GM12878 (cell line): ENCODE data around the gene JMJD4. TPM values are rescaled to one million over a fixed set of nuclear protein-coding genes. Genes with fewer than 3 reads are reported as not detected.
A peak's percentile ranks its signal among the peaks of the same experiment; 100 is the strongest.

Experiments
- ATF3 ChIP-seq: IDR thresholded peaks from 2 replicates; pipeline ENCODE4 v1.6.1; 2011; ENCODE audit warnings: low read depth, mild to moderate bottlenecking, low read length, moderate library complexity, borderline replicate concordance; ENCODE audit errors: extremely low read depth
- CREB1 ChIP-seq: IDR thresholded peaks from 2 replicates; pipeline ENCODE4 v1.6.1; 2012; ENCODE audit warnings: low read depth, mild to moderate bottlenecking, inconsistent platforms
- DPF2 ChIP-seq: fragments of 450-650 bp; IDR thresholded peaks from 2 replicates; pipeline ENCODE4 v1.6.1; 2017; ENCODE audit warnings: mild to moderate bottlenecking
- EED ChIP-seq: sonication (generic); IDR thresholded peaks from 2 replicates; pipeline ENCODE4 v1.6.1; 2016; ENCODE audit warnings: antibody characterized with exemption, low read depth
- GABPA ChIP-seq: IDR thresholded peaks from 2 replicates; pipeline ENCODE4 v1.6.1; 2014; ENCODE audit warnings: antibody characterized with exemption, low read depth, mild to moderate bottlenecking, inconsistent platforms
- HDAC6 ChIP-seq: fragments of 200-600 bp; sonication (generic); IDR thresholded peaks from one replicate; pipeline ENCODE4 v1.8.0; 2017; ENCODE audit warnings: antibody characterized with exemption; ENCODE audit not compliant: unreplicated experiment
- KLF5 ChIP-seq: fragments of 450-650 bp; IDR thresholded peaks from 2 replicates; pipeline ENCODE4 v1.6.1; 2014; ENCODE audit warnings: mild to moderate bottlenecking; ENCODE audit not compliant: partially characterized antibody
- MEF2B ChIP-seq: fragments of 450-650 bp; IDR thresholded peaks from 2 replicates; pipeline ENCODE4 v1.6.1; 2018; ENCODE audit warnings: mild to moderate bottlenecking, moderate library complexity; ENCODE audit not compliant: partially characterized antibody, poor library complexity, severe bottlenecking
- MYB ChIP-seq: fragments of 150-350 bp; IDR thresholded peaks from 2 replicates; pipeline ENCODE4 v1.6.1; 2014; ENCODE audit warnings: mild to moderate bottlenecking, low read depth, low read length, borderline replicate concordance
- MYC ChIP-seq: IDR thresholded peaks from 2 replicates; pipeline ENCODE4 v1.6.1; 2011; ENCODE audit warnings: mild to moderate bottlenecking, low read length, moderate library complexity, inconsistent platforms; ENCODE audit not compliant: insufficient read depth, insufficient replicate concordance, insufficient read length, severe bottlenecking
- NFXL1 ChIP-seq: fragments of 450-650 bp; IDR thresholded peaks from 2 replicates; pipeline ENCODE4 v1.6.1; 2017; ENCODE audit warnings: antibody characterized with exemption, mild to moderate bottlenecking, borderline replicate concordance
- NR2F1 ChIP-seq: fragments of 450-650 bp; conservative IDR thresholded peaks from 2 replicates; pipeline ENCODE4 v1.6.1; 2017; ENCODE audit warnings: mild to moderate bottlenecking
- POU2F2 ChIP-seq: IDR thresholded peaks from 3 replicates; pipeline ENCODE4 v1.6.1; 2011; ENCODE audit warnings: low read depth, mild to moderate bottlenecking, low read length, borderline replicate concordance
- RELA ChIP-seq: fragments of 450-650 bp; IDR thresholded peaks from 2 replicates; pipeline ENCODE4 v1.8.0; 2014; ENCODE audit warnings: borderline replicate concordance; ENCODE audit not compliant: partially characterized antibody
- RUNX3 ChIP-seq: IDR thresholded peaks from 2 replicates; pipeline ENCODE4 v1.6.1; 2012; ENCODE audit warnings: low read length, inconsistent platforms
- SP1 ChIP-seq: IDR thresholded peaks from one replicate; pipeline ENCODE4 v1.6.1; 2011; ENCODE audit warnings: low read depth, low read length
- SRF ChIP-seq, 2 experiments: IDR thresholded peaks; 2 replicates each; pipeline ENCODE4 v1.6.1; 2011; ENCODE audit warnings: low read depth in 2 of 2, low read length in 2 of 2, mild to moderate bottlenecking in 1 of 2, moderate library complexity in 1 of 2
- TCF12 ChIP-seq: IDR thresholded peaks from 2 replicates; pipeline ENCODE4 v1.6.1; 2011; ENCODE audit warnings: low read depth, mild to moderate bottlenecking, low read length
- USF1 ChIP-seq: IDR thresholded peaks from 2 replicates; pipeline ENCODE4 v1.6.1; 2011; ENCODE audit warnings: borderline replicate concordance, low read depth, mild to moderate bottlenecking, moderate library complexity, mixed read lengths, low read length; ENCODE audit not compliant: insufficient read depth; ENCODE audit errors: extremely low read length
- YY1 ChIP-seq: IDR thresholded peaks from 2 replicates; pipeline ENCODE4 v1.6.1; 2011; ENCODE audit warnings: low read depth, mild to moderate bottlenecking, low read length
- ZNF207 ChIP-seq: fragments of 450-650 bp; IDR thresholded peaks from 2 replicates; pipeline ENCODE4 v1.6.1; 2014; ENCODE audit warnings: antibody characterized with exemption, mild to moderate bottlenecking, borderline replicate concordance
- ZNF384 ChIP-seq: IDR thresholded peaks from 2 replicates; pipeline ENCODE4 v1.6.1; 2012; ENCODE audit warnings: low read depth, mild to moderate bottlenecking, low read length, improper control_type of control experiment, borderline replicate concordance
- ZZZ3 ChIP-seq: IDR thresholded peaks from 2 replicates; pipeline ENCODE4 v1.6.1; 2011; ENCODE audit warnings: low read depth; ENCODE audit not compliant: control insufficient read depth, insufficient read length
- polyA plus RNA-seq, 11 experiments: library from polyadenylated mRNA; depleted of rRNA in 4 of 11; unstranded in 6 of 11; stranded (reverse) in 5 of 11; fragments of >200 nt; fragmentation: Nextera tagmentation in 4 of 11; fragmentation: Illumina TruSeq in 1 of 11; extraction: Ambion mirVana in 4 of 11; extraction: Trizol in 1 of 11; gene quantifications; 1 replicate in 1 of 11; 2 replicates in 10 of 11; pipeline versions ENCODE4 v1.2.1 to v1.2.3, GENCODE V29; 2011 to 2016; ENCODE audit warnings: inconsistent platforms in 2 of 11, missing spikeins in 2 of 11, low read depth in 1 of 11
- total RNA-seq, 4 experiments: library from RNA; depleted of rRNA in 3 of 4; stranded (reverse); fragments of >200 nt in 3 of 4; fragmentation: Illumina TruSeq in 1 of 4; extraction: Trizol in 1 of 4; gene quantifications; 2 replicates each; pipeline versions ENCODE4 v1.2.1 to v1.2.3, GENCODE V29; 2013 to 2021
- TF ChIP-seq, protein P1 (sequence below): fragments of 450-650 bp; IDR thresholded peaks from 2 replicates; pipeline ENCODE4 v1.6.1; 2017; ENCODE audit warnings: antibody characterized with exemption, mild to moderate bottlenecking, moderate library complexity
- TF ChIP-seq, protein P2 (sequence below): fragments of 450-650 bp; IDR thresholded peaks from 2 replicates; pipeline ENCODE4 v1.6.1; 2017; ENCODE audit warnings: mild to moderate bottlenecking, moderate library complexity

The JMJD4 gene
- total and polyA plus RNA-seq, 10 of the 15 experiments (the other 5 are each of a cell fraction or from before 2014, with no cell fraction given), result 0.89 to 38.3 (median 18.4) TPM

- no peak for TF ChIP-seq DPF2
- TF ChIP-seq ZZZ3, result no peak
- no peak for TF ChIP-seq SRF (IDR thresholded peaks at IDR 0.05; ENCODE audit: low read depth in 2 of 2, low read length in 2 of 2)
- no peak for TF ChIP-seq MYC
- no peak for TF ChIP-seq EED
- TF ChIP-seq HDAC6, result no peak
- no peak for TF ChIP-seq ZNF207
- TF ChIP-seq, protein P1, sequence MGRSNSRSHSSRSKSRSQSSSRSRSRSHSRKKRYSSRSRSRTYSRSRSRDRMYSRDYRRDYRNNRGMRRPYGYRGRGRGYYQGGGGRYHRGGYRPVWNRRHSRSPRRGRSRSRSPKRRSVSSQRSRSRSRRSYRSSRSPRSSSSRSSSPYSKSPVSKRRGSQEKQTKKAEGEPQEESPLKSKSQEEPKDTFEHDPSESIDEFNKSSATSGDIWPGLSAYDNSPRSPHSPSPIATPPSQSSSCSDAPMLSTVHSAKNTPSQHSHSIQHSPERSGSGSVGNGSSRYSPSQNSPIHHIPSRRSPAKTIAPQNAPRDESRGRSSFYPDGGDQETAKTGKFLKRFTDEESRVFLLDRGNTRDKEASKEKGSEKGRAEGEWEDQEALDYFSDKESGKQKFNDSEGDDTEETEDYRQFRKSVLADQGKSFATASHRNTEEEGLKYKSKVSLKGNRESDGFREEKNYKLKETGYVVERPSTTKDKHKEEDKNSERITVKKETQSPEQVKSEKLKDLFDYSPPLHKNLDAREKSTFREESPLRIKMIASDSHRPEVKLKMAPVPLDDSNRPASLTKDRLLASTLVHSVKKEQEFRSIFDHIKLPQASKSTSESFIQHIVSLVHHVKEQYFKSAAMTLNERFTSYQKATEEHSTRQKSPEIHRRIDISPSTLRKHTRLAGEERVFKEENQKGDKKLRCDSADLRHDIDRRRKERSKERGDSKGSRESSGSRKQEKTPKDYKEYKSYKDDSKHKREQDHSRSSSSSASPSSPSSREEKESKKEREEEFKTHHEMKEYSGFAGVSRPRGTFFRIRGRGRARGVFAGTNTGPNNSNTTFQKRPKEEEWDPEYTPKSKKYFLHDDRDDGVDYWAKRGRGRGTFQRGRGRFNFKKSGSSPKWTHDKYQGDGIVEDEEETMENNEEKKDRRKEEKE, result no peak
- TF ChIP-seq, protein P2, sequence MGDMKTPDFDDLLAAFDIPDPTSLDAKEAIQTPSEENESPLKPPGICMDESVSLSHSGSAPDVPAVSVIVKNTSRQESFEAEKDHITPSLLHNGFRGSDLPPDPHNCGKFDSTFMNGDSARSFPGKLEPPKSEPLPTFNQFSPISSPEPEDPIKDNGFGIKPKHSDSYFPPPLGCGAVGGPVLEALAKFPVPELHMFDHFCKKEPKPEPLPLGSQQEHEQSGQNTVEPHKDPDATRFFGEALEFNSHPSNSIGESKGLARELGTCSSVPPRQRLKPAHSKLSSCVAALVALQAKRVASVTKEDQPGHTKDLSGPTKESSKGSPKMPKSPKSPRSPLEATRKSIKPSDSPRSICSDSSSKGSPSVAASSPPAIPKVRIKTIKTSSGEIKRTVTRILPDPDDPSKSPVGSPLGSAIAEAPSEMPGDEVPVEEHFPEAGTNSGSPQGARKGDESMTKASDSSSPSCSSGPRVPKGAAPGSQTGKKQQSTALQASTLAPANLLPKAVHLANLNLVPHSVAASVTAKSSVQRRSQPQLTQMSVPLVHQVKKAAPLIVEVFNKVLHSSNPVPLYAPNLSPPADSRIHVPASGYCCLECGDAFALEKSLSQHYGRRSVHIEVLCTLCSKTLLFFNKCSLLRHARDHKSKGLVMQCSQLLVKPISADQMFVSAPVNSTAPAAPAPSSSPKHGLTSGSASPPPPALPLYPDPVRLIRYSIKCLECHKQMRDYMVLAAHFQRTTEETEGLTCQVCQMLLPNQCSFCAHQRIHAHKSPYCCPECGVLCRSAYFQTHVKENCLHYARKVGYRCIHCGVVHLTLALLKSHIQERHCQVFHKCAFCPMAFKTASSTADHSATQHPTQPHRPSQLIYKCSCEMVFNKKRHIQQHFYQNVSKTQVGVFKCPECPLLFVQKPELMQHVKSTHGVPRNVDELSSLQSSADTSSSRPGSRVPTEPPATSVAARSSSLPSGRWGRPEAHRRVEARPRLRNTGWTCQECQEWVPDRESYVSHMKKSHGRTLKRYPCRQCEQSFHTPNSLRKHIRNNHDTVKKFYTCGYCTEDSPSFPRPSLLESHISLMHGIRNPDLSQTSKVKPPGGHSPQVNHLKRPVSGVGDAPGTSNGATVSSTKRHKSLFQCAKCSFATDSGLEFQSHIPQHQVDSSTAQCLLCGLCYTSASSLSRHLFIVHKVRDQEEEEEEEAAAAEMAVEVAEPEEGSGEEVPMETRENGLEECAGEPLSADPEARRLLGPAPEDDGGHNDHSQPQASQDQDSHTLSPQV, result no peak
- no peak for TF ChIP-seq ZNF384
- TF ChIP-seq CREB1, result peak; percentile 36; the same call in 1 of the 2 replicates
- no peak for TF ChIP-seq SP1
- no peak for TF ChIP-seq NR2F1
- no peak for TF ChIP-seq NFXL1
- peak; percentile 68 for TF ChIP-seq RUNX3
- no peak for TF ChIP-seq RELA
- no peak for TF ChIP-seq YY1
- TF ChIP-seq GABPA, result no peak
- no peak for TF ChIP-seq POU2F2
- no peak for TF ChIP-seq MEF2B
- TF ChIP-seq TCF12, result no peak
- TF ChIP-seq MYB, result no peak
- TF ChIP-seq ATF3, result no peak
- TF ChIP-seq KLF5, result no peak
- peak; percentile 64 for TF ChIP-seq USF1
These were observed 23.3 kb upstream of the JMJD4 start (continued) for GRCh38 chr1:227758366-227758765.
